Liver (tissue), 9 donors: Measurements from ENCODE around the gene C20orf202. TPM values are rescaled to one million over a fixed set of nuclear protein-coding genes. Genes with fewer than 3 reads are reported as not detected.
A peak's percentile ranks its signal among the peaks of the same experiment; 100 is the strongest.

Source experiments
- DNase-seq: peaks from one replicate; pipeline ENCODE4 v3.0.0-alpha.2; 2017; ENCODE audit warnings: low spot score
- H3K27ac ChIP-seq, 2 donors: one replicate each; pipeline ENCODE4 v1.7.0; 2013; ENCODE audit warnings: inconsistent platforms in 2 of 2, low read length in 2 of 2, control low read depth in 1 of 2, low read depth in 1 of 2, mild to moderate bottlenecking in 1 of 2
- H3K27me3 ChIP-seq, 4 donors: one replicate each; pipeline versions ENCODE4 v1.6.1 to v1.7.0; 2013; ENCODE audit warnings: low read length in 3 of 4, inconsistent platforms in 1 of 4, mild to moderate bottlenecking in 1 of 4, moderate library complexity in 1 of 4; ENCODE audit not compliant: control insufficient read depth in 4 of 4, insufficient read depth in 4 of 4
- H3K36me3 ChIP-seq, 4 donors: one replicate each; pipeline versions ENCODE4 v1.6.1 to v1.7.0; 2013; ENCODE audit warnings: low read length in 3 of 4, mild to moderate bottlenecking in 3 of 4, low read depth in 1 of 4, moderate library complexity in 1 of 4; ENCODE audit not compliant: control insufficient read depth in 4 of 4, insufficient read depth in 3 of 4
- H3K4me1 ChIP-seq, 4 donors: one replicate each; pipeline versions ENCODE4 v1.6.1 to v1.7.0; 2013; ENCODE audit warnings: low read length in 3 of 4, mild to moderate bottlenecking in 3 of 4, moderate library complexity in 1 of 4; ENCODE audit not compliant: control insufficient read depth in 4 of 4, insufficient read depth in 4 of 4
- H3K4me3 ChIP-seq, 3 donors: one replicate each; pipeline versions ENCODE4 v1.6.1 to v1.7.0; 2013; ENCODE audit warnings: low read length in 3 of 3, control low read depth in 1 of 3, low read depth in 1 of 3, mild to moderate bottlenecking in 1 of 3
- H3K9ac ChIP-seq, 2 donors: one replicate each; pipeline ENCODE4 v1.7.0; 2013; ENCODE audit warnings: low read length in 2 of 2, mild to moderate bottlenecking in 2 of 2, moderate library complexity in 2 of 2, control low read depth in 1 of 2, low read depth in 1 of 2
- H3K9me3 ChIP-seq, 4 donors: one replicate each; pipeline versions ENCODE4 v1.6.1 to v1.7.0; 2013; ENCODE audit warnings: low read length in 3 of 4; ENCODE audit not compliant: control insufficient read depth in 4 of 4
- CTCF ChIP-seq: fragments of 150-350 bp; IDR thresholded peaks from 2 replicates; pipeline ENCODE4 v1.5.1; 2017; ENCODE audit warnings: improper control_type of control experiment, low read depth, low read length; ENCODE audit not compliant: missing input control
- EGR1 ChIP-seq, 2 donors: IDR thresholded peaks; 2 replicates each; pipeline ENCODE4 v1.6.1; 2016 to 2018; ENCODE audit warnings: antibody characterized with exemption in 2 of 2, low read depth in 2 of 2
- FOXA1 ChIP-seq: IDR thresholded peaks from 2 replicates; pipeline ENCODE4 v1.6.1; 2016; ENCODE audit warnings: antibody characterized with exemption
- FOXA2 ChIP-seq: IDR thresholded peaks from 2 replicates; pipeline ENCODE4 v1.6.1; 2016; ENCODE audit warnings: antibody characterized with exemption
- HNF4A ChIP-seq, 2 donors: conservative IDR thresholded peaks; 2 replicates each; pipeline ENCODE4 v1.6.1; 2016; ENCODE audit warnings: antibody characterized with exemption in 2 of 2, mild to moderate bottlenecking in 2 of 2
- MAX ChIP-seq: IDR thresholded peaks from 2 replicates; pipeline ENCODE4 v1.6.1; 2016; ENCODE audit warnings: antibody characterized with exemption
- NR2F2 ChIP-seq: IDR thresholded peaks from 2 replicates; pipeline ENCODE4 v1.6.1; 2016; ENCODE audit warnings: antibody characterized with exemption
- RAD21 ChIP-seq, 2 donors: IDR thresholded peaks; 2 replicates each; pipeline ENCODE4 v1.6.1; 2016; ENCODE audit warnings: antibody characterized with exemption in 2 of 2, mild to moderate bottlenecking in 2 of 2
- REST ChIP-seq: IDR thresholded peaks from 2 replicates; pipeline ENCODE4 v1.6.1; 2016; ENCODE audit warnings: antibody characterized with exemption, mild to moderate bottlenecking
- RXRA ChIP-seq, 2 donors: IDR thresholded peaks; 2 replicates each; pipeline ENCODE4 v1.6.1; 2017 to 2018; ENCODE audit warnings: antibody characterized with exemption in 2 of 2, mild to moderate bottlenecking in 1 of 2
- SP1 ChIP-seq: IDR thresholded peaks from 2 replicates; pipeline ENCODE4 v1.6.1; 2018; ENCODE audit warnings: antibody characterized with exemption, mild to moderate bottlenecking
- TAF1 ChIP-seq: conservative IDR thresholded peaks from 2 replicates; pipeline ENCODE4 v1.6.1; 2016; ENCODE audit warnings: antibody characterized with exemption, mild to moderate bottlenecking
- WGBS: extraction: QIAGEN DNeasy Blood & Tissue Kit; methylation state at CpG from one replicate; pipeline ENCODE4 v1.1.7; 2013; 5-methylcytosine and 5-hydroxymethylcytosine counted together
- polyA plus RNA-seq, 2 donors: library from polyadenylated mRNA; stranded (reverse) in 1 of 2; unstranded in 1 of 2; fragments of 200-250 nt in 1 of 2; fragments of >200 nt in 1 of 2; fragmentation: Nextera tagmentation in 1 of 2; extraction: Ambion mirVana in 1 of 2; gene quantifications; one replicate each; pipeline versions ENCODE4 v1.2.1 to v1.2.3, GENCODE V29; 2013 to 2015
- total RNA-seq, 2 donors: library from RNA; depleted of rRNA; stranded (reverse); fragments of >200 nt; gene quantifications; one replicate each; pipeline ENCODE4 v1.2.3, GENCODE V29; 2014
- TF ChIP-seq, protein P1 (sequence below): IDR thresholded peaks from 2 replicates; pipeline ENCODE4 v1.6.1; 2016; ENCODE audit warnings: antibody characterized with exemption
- donor health status: healthy.
- donor health status: healthy.
- donor health status: healthy.
- donor health status: healthy.
- donor health status: healthy.

The C20orf202 gene
- total and polyA plus RNA-seq, 4 donors: 0.07 to 0.42 (median 0.12) TPM

GRCh38 chr20:1184638-1185315 is 18.5 kb upstream of the C20orf202 start, which contains the start of gene TMEM74B:
Gene TMEM74B, minus strand, starts transcription at chr20:1184981. Its CDS starts 1,180 bp downstream, at chr20:1183801.
- Histone ChIP-seq H3K27me3 (no peaks in the 10 kb centered on the region), H3K4me3 (peak within 1 kb of the TSS in 2 of 3 donors; percentile 51 to 67), H3K9me3 (no peaks in the 10 kb centered on the region), H3K27ac (no peak within 1 kb of the TSS), H3K4me1 (peaks cover 12 to 32% (median 27%) of the 10 kb centered on the region in 4 donors), H3K9ac (no peak within 1 kb of the TSS), H3K36me3 (no peaks in the 10 kb centered on the region)
- 2% methylated on average over 76 of the region's 76 CpGs for WGBS
- TF ChIP-seq REST (no peak), SP1 (no peak), TAF1 (no peak), FOXA1 (no peak), NR2F2 (no peak), RXRA (IDR thresholded peaks at IDR 0.05) (no peak), EGR1 (IDR thresholded peaks at IDR 0.05; ENCODE audit: low read depth in 2 of 2) (no peak), RAD21 (IDR thresholded peaks at IDR 0.05) (no peak)
- TF ChIP-seq, protein P1, sequence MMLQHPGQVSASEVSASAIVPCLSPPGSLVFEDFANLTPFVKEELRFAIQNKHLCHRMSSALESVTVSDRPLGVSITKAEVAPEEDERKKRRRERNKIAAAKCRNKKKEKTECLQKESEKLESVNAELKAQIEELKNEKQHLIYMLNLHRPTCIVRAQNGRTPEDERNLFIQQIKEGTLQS: no peak
- no peak for DNase-seq

DNA sequence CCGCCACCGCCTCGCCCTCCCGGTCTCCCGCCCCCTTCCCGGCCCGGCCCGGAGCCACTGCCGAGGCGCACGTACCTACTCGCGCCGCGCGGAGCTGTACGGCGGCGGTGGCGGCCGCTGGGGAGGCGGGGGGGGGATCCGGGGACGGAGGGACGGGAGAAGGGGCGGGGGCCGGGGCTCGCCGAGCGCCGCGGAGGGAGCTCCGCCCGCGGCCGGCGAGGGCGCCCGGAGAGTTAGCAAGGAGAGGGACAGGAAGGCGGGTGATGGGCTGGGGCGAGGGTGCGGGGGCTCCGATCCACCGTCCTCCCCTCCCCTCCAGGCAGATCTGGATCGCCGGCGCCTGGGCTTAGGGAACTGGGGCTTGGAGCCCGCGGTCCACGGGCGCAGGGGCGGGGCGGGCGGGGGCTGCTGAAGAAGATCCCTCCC is 17.9 kb upstream of the C20orf202 start:
- TF ChIP-seq, protein P1: no peak
- TF ChIP-seq FOXA2 (no peak), MAX (no peak)
- H3K27ac ChIP-seq: no peak overlapping the region
- H3K4me3 ChIP-seq: peak overlapping the region in 2 of 3 donors; percentile 51 to 67
- H3K27me3 ChIP-seq: no peaks in the 10 kb centered on the region
- peaks cover 12 to 32% (median 27%) of the 10 kb centered on the region in 4 donors for H3K4me1 ChIP-seq
- DNase-seq: no peak
- H3K9me3 ChIP-seq: no peaks in the 10 kb centered on the region
- H3K36me3 ChIP-seq: no peaks in the 10 kb centered on the region
- no peak overlapping the region for H3K9ac ChIP-seq
- 1% methylated on average over 54 of the region's 54 CpGs for WGBS

GRCh38 chr20:1185790-1186334 is 17.4 kb upstream of the C20orf202 start:
- H3K36me3 ChIP-seq: no peaks in the 10 kb centered on the region
- H3K4me1 ChIP-seq: peaks cover 12 to 32% (median 27%) of the 10 kb centered on the region in 4 donors
- no peaks in the 10 kb centered on the region for H3K27me3 ChIP-seq
- H3K9me3 ChIP-seq: no peaks in the 10 kb centered on the region
- no peak overlapping the region for H3K27ac ChIP-seq
- H3K9ac ChIP-seq: no peak overlapping the region
- TF ChIP-seq HNF4A (conservative IDR thresholded peaks at IDR 0.05): no peak
- TF ChIP-seq CTCF: peak; percentile 54
- TF ChIP-seq RXRA (IDR thresholded peaks at IDR 0.05): no peak
- TF ChIP-seq REST: no peak
- TF ChIP-seq RAD21 (IDR thresholded peaks at IDR 0.05): peak; percentile 66 to 73
- H3K4me3 ChIP-seq: peak overlapping the region in 1 of 3 donors; percentile 67
- WGBS: 7% methylated on average over 20 of the region's 20 CpGs
- DNase-seq: peak; percentile 72
